Hepatocyte (in vitro differentiated cells): ENCODE results near the gene SLC25A29.

Source experiments
- CTCF ChIP-seq: fragments of 200-600 bp; sonication (generic); IDR thresholded peaks from 2 replicates; pipeline ENCODE4 v1.5.1; 2016; ENCODE audit warnings: antibody characterized with exemption, mild to moderate bottlenecking; ENCODE audit not compliant: poor library complexity
- EZH2 ChIP-seq: fragments of 200-600 bp; sonication (generic); IDR thresholded peaks from 2 replicates; pipeline ENCODE4 v1.6.1; 2016; ENCODE audit warnings: antibody characterized with exemption, mild to moderate bottlenecking, borderline replicate concordance
- EZH2phosphoT487 ChIP-seq: fragments of 200-600 bp; sonication (generic); IDR thresholded peaks from one replicate; pipeline ENCODE4 v1.6.1; 2018; ENCODE audit warnings: antibody characterized with exemption, mild to moderate bottlenecking, low read depth, moderate library complexity; ENCODE audit not compliant: unreplicated experiment, severe bottlenecking

GRCh38 chr14:100302616-100303015, 3.6 kb downstream of the SLC25A29 start:
- TF ChIP-seq CTCF: no peak
- TF ChIP-seq EZH2phosphoT487: no peak
- TF ChIP-seq EZH2: no peak
